Measurements from ENCODE around the gene PPP1R7. TPM values are rescaled to one million over a fixed set of nuclear protein-coding genes. Genes with fewer than 3 reads are reported as not detected.

The PPP1R7 gene
- polyA plus RNA-seq, 3 donors, result 54.9 to 102 (median 84.4) TPM

GRCh38 chr2:241216211-241216761, 66.0 kb downstream of the PPP1R7 start:
- Histone ChIP-seq H3K27ac (ENCODE audit: low read depth in 1 of 2, low read length in 2 of 2) (no peak overlapping the region), H2AFZ (ENCODE audit: insufficient read depth, low read depth, low read length, poor library complexity, severe bottlenecking) (no peak overlapping the region), H4K20me1 (ENCODE audit: insufficient read depth, low read length) (no peaks in the 10 kb centered on the region), H3K27me3 (ENCODE audit: control insufficient read depth in 2 of 2, insufficient read depth in 2 of 2, low read length in 2 of 2) (peaks cover 4 to 30% of the 10 kb centered on the region in 2 donors), H3K9ac (ENCODE audit: insufficient read depth, low read length, poor library complexity, severe bottlenecking) (no peak overlapping the region), H3K4me3 (replicated peaks in 1 of 3; ENCODE audit: low read depth in 2 of 3, low read length in 3 of 3) (no peak overlapping the region), H3K79me2 (ENCODE audit: insufficient read depth, low read length) (no peaks in the 10 kb centered on the region), H3K4me2 (replicated peaks; ENCODE audit: extremely low read depth, low read length, poor library complexity, severe bottlenecking) (no peak overlapping the region), H3K9me3 (replicated peaks in 1 of 2; ENCODE audit: control insufficient read depth in 1 of 2, insufficient read depth in 1 of 2, low read length in 2 of 2) (no peaks in the 10 kb centered on the region), H3K4me1 (ENCODE audit: control insufficient read depth in 1 of 2, insufficient read depth in 2 of 2, low read length in 2 of 2) (peaks cover 8 to 13% of the 10 kb centered on the region in 2 donors), H3K36me3 (replicated peaks in 1 of 2; ENCODE audit: control insufficient read depth in 1 of 2, insufficient read depth in 2 of 2, low read length in 2 of 2) (no peaks in the 10 kb centered on the region)
- intact Hi-C loops (cut with micrococcal nuclease), result no loop called here
- Mint-ChIP-seq H3K4me3 (peak overlapping the region; percentile 9 to 62), H3K27me3 (ENCODE audit: low read depth in 3 of 3) (peaks cover 40 to 55% (median 41%) of the 10 kb centered on the region in 3 donors), H3K9me3 (peaks cover 0 to 3% (median 0%) of the 10 kb centered on the region in 7 donors), H3K36me3 (no peaks in the 10 kb centered on the region), H3K27ac (no peak overlapping the region), H3K4me1 (peaks cover 13% of the 10 kb centered on the region)
- 74% methylated on average over 13 of the region's 14 CpGs for WGBS (ENCODE audit: insufficient coverage)
- no peak for DNase-seq
- TF ChIP-seq CTCF (IDR thresholded peaks at IDR 0.05), result no peak

- peak; percentile 2 to 48 (median 21) for DNase-seq
- no peaks in the 10 kb centered on the region for H3K79me2 ChIP-seq (ENCODE audit: insufficient read depth, low read length)
- H3K9me3 Mint-ChIP-seq, result peaks cover 0 to 1% (median 0%) of the 10 kb centered on the region in 7 donors
- TF ChIP-seq CTCF (IDR thresholded peaks at IDR 0.05), result no peak
- intact Hi-C loops (cut with micrococcal nuclease), result no loop called here
- H3K36me3 ChIP-seq (replicated peaks in 1 of 2; ENCODE audit: control insufficient read depth in 1 of 2, insufficient read depth in 2 of 2, low read length in 2 of 2), result no peaks in the 10 kb centered on the region
- H3K4me3 Mint-ChIP-seq, result peak overlapping the region; percentile 78 to 88
- no peaks in the 10 kb centered on the region for H4K20me1 ChIP-seq (ENCODE audit: insufficient read depth, low read length)
- no peak overlapping the region for H3K27ac Mint-ChIP-seq
- H3K9ac ChIP-seq (ENCODE audit: insufficient read depth, low read length, poor library complexity, severe bottlenecking), result peak overlapping the region; percentile 25
- H3K4me1 Mint-ChIP-seq, result peaks cover 13% of the 10 kb centered on the region
- H2AFZ ChIP-seq (ENCODE audit: insufficient read depth, low read depth, low read length, poor library complexity, severe bottlenecking), result peak overlapping the region; percentile 82
- peak overlapping the region; percentile 23 to 71 (median 31) for H3K4me3 ChIP-seq (replicated peaks in 1 of 3; ENCODE audit: low read depth in 2 of 3, low read length in 3 of 3)
- no peaks in the 10 kb centered on the region for H3K9me3 ChIP-seq (replicated peaks in 1 of 2; ENCODE audit: control insufficient read depth in 1 of 2, insufficient read depth in 1 of 2, low read length in 2 of 2)
- under 1% methylated on average over 52 of the region's 77 CpGs for WGBS (ENCODE audit: insufficient coverage)
- H3K27me3 Mint-ChIP-seq (ENCODE audit: low read depth in 3 of 3), result peaks cover 41 to 54% (median 42%) of the 10 kb centered on the region in 3 donors
- H3K27ac ChIP-seq (ENCODE audit: low read depth in 1 of 2, low read length in 2 of 2), result no peak overlapping the region
- H3K27me3 ChIP-seq (ENCODE audit: control insufficient read depth in 2 of 2, insufficient read depth in 2 of 2, low read length in 2 of 2), result peaks cover 4 to 30% of the 10 kb centered on the region in 2 donors
- H3K4me2 ChIP-seq (replicated peaks; ENCODE audit: extremely low read depth, low read length, poor library complexity, severe bottlenecking), result peak overlapping the region; percentile 79
- H3K4me1 ChIP-seq (ENCODE audit: control insufficient read depth in 1 of 2, insufficient read depth in 2 of 2, low read length in 2 of 2), result peaks cover 8 to 13% of the 10 kb centered on the region in 2 donors
- H3K36me3 Mint-ChIP-seq, result no peaks in the 10 kb centered on the region
These were observed 67.2 kb downstream of the PPP1R7 start for GRCh38 chr2:241217320-241218031.
